HL-60 (cell line): ENCODE data around the gene INSYN1.

ENCODE experiments used
- CTCF ChIP-seq: IDR thresholded peaks from one replicate; pipeline ENCODE4 v1.5.1; 2011; ENCODE audit warnings: low read length, control low read depth, inconsistent platforms; ENCODE audit not compliant: insufficient read depth
- GABPA ChIP-seq: IDR thresholded peaks from 2 replicates; pipeline ENCODE4 v1.6.1; 2012; ENCODE audit warnings: low read depth
- POLR2AphosphoS5 ChIP-seq: IDR thresholded peaks from 2 replicates; pipeline ENCODE4 v1.6.1; 2012; ENCODE audit warnings: low read depth
- SPI1 ChIP-seq: IDR thresholded peaks from 2 replicates; pipeline ENCODE4 v1.6.1; 2012; ENCODE audit warnings: low read depth, mild to moderate bottlenecking, borderline replicate concordance
- TF ChIP-seq, protein P1 (sequence below): IDR thresholded peaks from 2 replicates; pipeline ENCODE4 v1.6.1; 2012; ENCODE audit warnings: low read depth; ENCODE audit not compliant: insufficient replicate concordance

- TF ChIP-seq POLR2AphosphoS5 (no peak), CTCF (no peak), GABPA (no peak), SPI1 (no peak)
- TF ChIP-seq, protein P1, sequence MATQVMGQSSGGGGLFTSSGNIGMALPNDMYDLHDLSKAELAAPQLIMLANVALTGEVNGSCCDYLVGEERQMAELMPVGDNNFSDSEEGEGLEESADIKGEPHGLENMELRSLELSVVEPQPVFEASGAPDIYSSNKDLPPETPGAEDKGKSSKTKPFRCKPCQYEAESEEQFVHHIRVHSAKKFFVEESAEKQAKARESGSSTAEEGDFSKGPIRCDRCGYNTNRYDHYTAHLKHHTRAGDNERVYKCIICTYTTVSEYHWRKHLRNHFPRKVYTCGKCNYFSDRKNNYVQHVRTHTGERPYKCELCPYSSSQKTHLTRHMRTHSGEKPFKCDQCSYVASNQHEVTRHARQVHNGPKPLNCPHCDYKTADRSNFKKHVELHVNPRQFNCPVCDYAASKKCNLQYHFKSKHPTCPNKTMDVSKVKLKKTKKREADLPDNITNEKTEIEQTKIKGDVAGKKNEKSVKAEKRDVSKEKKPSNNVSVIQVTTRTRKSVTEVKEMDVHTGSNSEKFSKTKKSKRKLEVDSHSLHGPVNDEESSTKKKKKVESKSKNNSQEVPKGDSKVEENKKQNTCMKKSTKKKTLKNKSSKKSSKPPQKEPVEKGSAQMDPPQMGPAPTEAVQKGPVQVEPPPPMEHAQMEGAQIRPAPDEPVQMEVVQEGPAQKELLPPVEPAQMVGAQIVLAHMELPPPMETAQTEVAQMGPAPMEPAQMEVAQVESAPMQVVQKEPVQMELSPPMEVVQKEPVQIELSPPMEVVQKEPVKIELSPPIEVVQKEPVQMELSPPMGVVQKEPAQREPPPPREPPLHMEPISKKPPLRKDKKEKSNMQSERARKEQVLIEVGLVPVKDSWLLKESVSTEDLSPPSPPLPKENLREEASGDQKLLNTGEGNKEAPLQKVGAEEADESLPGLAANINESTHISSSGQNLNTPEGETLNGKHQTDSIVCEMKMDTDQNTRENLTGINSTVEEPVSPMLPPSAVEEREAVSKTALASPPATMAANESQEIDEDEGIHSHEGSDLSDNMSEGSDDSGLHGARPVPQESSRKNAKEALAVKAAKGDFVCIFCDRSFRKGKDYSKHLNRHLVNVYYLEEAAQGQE = no peak
Observed at GRCh38 chr15:73758461-73758860, 5.3 kb upstream of the INSYN1 start.
